Osteocyte (in vitro differentiated cells): ENCODE results near the gene GDPGP1. TPM values are rescaled to one million over a fixed set of nuclear protein-coding genes. Genes with fewer than 3 reads are reported as not detected.

Experiments
- DNase-seq: peaks from one replicate; pipeline ENCODE4 v3.0.0; 2021; ENCODE audit warnings: mixed read lengths; ENCODE audit not compliant: unreplicated experiment; ENCODE audit errors: extremely low spot score
- H3K27ac Mint-ChIP-seq: one replicate; pipeline ENCODE4 v1.8.0; 2021; ENCODE audit warnings: mild to moderate bottlenecking, mixed read lengths; ENCODE audit not compliant: unreplicated experiment
- H3K27me3 Mint-ChIP-seq: one replicate; pipeline ENCODE4 v1.8.0; 2021; ENCODE audit warnings: mixed read lengths; ENCODE audit not compliant: unreplicated experiment
- H3K36me3 Mint-ChIP-seq: one replicate; pipeline ENCODE4 v1.8.0; 2021; ENCODE audit warnings: mixed read lengths; ENCODE audit not compliant: unreplicated experiment
- H3K4me1 Mint-ChIP-seq: one replicate; pipeline ENCODE4 v1.8.0; 2021; ENCODE audit warnings: mixed read lengths; ENCODE audit not compliant: unreplicated experiment
- H3K4me3 Mint-ChIP-seq: one replicate; pipeline ENCODE4 v1.8.0; 2021; ENCODE audit warnings: mild to moderate bottlenecking, moderate library complexity, mixed read lengths; ENCODE audit not compliant: unreplicated experiment
- H3K9me3 Mint-ChIP-seq: one replicate; pipeline ENCODE4 v1.8.0; 2021; ENCODE audit warnings: mixed read lengths; ENCODE audit not compliant: unreplicated experiment
- total RNA-seq: library from RNA; stranded (reverse); gene quantifications from 2 replicates; pipeline ENCODE4 v1.2.1, GENCODE V29; 2021
- TF ChIP-seq, protein P1 (sequence below): fragments of 200-600 bp; sonication (generic); IDR thresholded peaks from 2 replicates; pipeline ENCODE4 v1.5.0; 2021; ENCODE audit warnings: antibody characterized with exemption, mild to moderate bottlenecking, moderate library complexity

The GDPGP1 gene
- total RNA-seq, 1 donor from 2014 or later = 6.6 TPM

DNA sequence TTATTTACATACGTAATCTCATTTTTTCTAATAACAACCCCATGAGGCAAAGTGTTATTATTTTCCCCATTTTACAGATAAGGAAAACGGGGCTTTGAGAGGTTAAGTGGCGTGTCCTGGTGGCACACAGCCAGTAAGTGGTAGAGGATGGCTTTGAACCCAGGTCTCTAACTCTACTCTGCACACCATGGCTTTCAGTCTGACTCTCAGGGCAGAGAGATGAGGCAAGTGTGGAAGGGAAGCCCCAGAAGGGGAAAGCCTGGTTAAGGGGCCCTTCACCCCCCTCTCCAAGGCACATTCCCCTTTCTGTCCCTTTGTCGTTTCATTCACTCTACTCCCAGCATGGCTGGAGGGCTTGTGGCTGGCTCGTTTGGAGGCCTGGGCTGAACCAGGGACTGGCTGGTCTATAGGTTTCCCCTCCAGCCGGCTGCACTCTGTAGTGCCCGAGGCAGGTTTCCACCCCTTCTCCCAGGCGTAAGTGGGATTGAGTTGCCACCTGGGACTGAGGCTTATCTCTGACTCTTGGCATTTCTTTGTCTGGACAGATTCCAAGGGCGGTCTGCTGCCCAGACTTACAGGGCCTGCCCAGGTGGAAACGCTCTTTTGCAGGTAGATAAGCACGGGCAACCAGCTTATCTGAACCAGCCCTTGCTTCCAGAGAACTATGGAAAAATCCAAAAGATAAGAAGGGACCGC is 20.7 kb upstream of the GDPGP1 start:
- Mint-ChIP-seq H3K4me1 (peaks cover 28% of the 10 kb centered on the region), H3K4me3 (no peak overlapping the region), H3K27ac (no peak overlapping the region)

DNA sequence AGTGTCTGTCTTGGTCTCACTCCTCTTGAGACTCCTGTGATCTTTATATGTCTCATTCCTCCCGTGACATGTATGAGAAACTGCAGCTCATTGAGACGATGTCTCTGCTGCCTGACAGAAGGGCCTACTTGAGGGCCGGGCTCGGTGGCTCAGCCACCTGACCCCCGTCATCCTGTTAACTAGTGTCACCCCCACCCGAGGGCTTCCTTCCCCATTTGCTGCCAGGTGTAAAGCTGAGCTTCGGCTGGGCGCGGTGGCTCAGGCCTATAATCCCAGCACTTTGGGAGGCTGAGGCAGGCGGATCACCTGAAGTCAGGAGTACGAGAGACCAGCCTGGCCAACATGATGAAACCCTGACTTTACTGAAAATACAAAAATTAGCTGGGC is 20.2 kb upstream of the GDPGP1 start:
- H3K4me1 Mint-ChIP-seq = peaks cover 28% of the 10 kb centered on the region
- H3K4me3 Mint-ChIP-seq = no peak overlapping the region
- DNase-seq = no peak
- no peak overlapping the region for H3K27ac Mint-ChIP-seq
- no peaks in the 10 kb centered on the region for H3K27me3 Mint-ChIP-seq
- H3K9me3 Mint-ChIP-seq = no peaks in the 10 kb centered on the region
- TF ChIP-seq, protein P1, sequence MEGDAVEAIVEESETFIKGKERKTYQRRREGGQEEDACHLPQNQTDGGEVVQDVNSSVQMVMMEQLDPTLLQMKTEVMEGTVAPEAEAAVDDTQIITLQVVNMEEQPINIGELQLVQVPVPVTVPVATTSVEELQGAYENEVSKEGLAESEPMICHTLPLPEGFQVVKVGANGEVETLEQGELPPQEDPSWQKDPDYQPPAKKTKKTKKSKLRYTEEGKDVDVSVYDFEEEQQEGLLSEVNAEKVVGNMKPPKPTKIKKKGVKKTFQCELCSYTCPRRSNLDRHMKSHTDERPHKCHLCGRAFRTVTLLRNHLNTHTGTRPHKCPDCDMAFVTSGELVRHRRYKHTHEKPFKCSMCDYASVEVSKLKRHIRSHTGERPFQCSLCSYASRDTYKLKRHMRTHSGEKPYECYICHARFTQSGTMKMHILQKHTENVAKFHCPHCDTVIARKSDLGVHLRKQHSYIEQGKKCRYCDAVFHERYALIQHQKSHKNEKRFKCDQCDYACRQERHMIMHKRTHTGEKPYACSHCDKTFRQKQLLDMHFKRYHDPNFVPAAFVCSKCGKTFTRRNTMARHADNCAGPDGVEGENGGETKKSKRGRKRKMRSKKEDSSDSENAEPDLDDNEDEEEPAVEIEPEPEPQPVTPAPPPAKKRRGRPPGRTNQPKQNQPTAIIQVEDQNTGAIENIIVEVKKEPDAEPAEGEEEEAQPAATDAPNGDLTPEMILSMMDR = no peak
- peaks cover 11% of the 10 kb centered on the region for H3K36me3 Mint-ChIP-seq

More for the DNA sequence above, 20.7 kb upstream of the GDPGP1 start:
- peaks cover 8% of the 10 kb centered on the region for H3K36me3 Mint-ChIP-seq
- H3K9me3 Mint-ChIP-seq = no peaks in the 10 kb centered on the region
- no peaks in the 10 kb centered on the region for H3K27me3 Mint-ChIP-seq
- no peak for DNase-seq
- TF ChIP-seq, protein P1 = no peak

DNA sequence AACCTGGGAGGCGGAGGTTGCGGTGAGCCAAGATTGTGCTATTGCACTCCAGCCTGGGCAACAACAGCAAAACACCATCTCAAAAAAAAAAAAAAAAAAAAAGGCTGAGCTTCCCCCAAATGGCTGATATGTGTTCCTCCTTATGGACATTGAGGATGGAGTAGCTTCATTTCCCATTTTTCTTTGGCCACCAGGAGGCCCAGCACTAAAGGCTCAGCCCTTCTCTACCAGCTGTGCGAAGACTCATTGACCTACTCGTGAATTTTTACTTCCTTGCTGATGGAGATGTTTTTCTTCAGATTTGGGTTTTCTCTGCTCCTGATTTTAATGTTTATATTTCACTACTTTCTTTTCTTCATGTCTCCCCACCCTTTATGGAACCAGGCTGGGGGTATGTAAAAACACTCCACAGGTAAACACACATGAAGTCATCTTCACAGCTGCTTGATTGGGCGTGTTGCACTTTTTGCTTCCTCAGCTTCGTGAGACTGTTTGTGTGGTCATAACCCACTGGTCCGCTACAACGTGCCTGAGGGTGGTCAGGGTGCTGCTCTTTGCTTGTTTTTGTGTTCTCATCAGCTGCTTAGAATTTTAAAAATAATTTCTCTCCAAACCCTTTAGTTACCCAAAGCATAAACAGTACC is 19.3 kb upstream of the GDPGP1 start:
- no peak for DNase-seq
- H3K27me3 Mint-ChIP-seq = no peaks in the 10 kb centered on the region
- H3K27ac Mint-ChIP-seq = no peak overlapping the region
- H3K4me3 Mint-ChIP-seq = no peak overlapping the region
- no peaks in the 10 kb centered on the region for H3K9me3 Mint-ChIP-seq
- peaks cover 10% of the 10 kb centered on the region for H3K36me3 Mint-ChIP-seq
- H3K4me1 Mint-ChIP-seq = peaks cover 28% of the 10 kb centered on the region
- TF ChIP-seq, protein P1 = peak; percentile 38

DNA sequence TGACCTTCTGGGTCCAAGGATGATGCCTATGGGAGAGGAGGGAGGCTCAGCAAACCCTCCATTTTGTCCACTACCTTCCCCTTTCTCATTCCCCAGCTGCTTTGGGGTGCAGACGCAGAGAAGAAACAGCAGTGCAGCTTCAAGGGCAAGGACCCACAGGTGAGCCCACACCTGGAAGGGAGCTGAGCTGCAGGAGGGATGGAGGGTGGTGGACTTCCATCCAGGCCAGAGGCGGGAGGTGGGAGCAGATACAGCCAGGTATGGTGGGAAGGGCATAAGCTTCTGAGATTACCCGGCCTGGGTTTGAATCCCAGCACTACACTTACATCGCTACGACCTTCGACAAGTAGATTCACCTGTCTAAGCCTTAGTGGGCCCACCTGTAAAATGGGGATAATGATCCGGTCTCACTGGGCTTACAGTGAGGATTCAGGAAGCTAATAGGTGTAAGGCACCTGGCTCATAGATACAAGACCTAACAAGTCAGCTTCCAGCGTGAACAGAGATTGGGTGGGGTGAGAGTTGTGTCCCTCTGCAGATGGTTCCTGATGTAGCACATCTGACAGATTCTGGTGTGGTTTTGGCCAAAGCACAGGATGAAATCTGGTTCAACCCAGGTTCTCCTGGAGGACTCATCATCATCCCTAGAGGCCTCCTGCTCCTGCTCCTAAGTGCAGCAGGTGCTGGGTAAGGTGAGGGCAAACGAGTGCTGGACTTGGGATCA is 16.2 kb upstream of the GDPGP1 start:
- no peak overlapping the region for H3K27ac Mint-ChIP-seq
- H3K4me3 Mint-ChIP-seq = no peak overlapping the region
- no peak for DNase-seq
- H3K4me1 Mint-ChIP-seq = peaks cover 15% of the 10 kb centered on the region
- H3K36me3 Mint-ChIP-seq = peaks cover 9% of the 10 kb centered on the region
- TF ChIP-seq, protein P1 = no peak
- no peaks in the 10 kb centered on the region for H3K9me3 Mint-ChIP-seq
- no peaks in the 10 kb centered on the region for H3K27me3 Mint-ChIP-seq
